ENCODE results near the gene CDKAL1. TPM values are rescaled to one million over a fixed set of nuclear protein-coding genes. Genes with fewer than 3 reads are reported as not detected.

CDKAL1 gene
- total and polyA plus RNA-seq, 10 of the 15 experiments (the other 5 are each of a cell fraction or from before 2014, with no cell fraction given): 10.7 to 26.9 (median 17.3) TPM

DNA sequence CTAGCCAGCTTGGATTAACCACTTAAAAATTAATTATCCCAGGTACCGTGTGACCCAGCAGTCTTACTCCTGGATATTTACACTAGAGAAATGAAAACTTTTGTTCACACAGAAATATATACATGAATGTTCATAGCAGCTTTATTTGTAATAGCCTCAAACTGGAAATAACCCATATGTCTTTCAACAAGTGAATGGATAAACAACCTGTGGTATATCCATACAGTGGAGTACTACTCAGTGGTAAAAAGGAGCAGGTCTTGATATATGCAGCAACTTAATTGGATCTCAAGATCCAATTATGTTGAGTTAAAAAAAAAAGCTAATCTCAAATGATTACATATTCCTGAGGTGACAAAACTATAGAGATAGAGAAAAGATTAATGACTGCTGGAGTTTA is 381.4 kb downstream of the CDKAL1 start (continued):
- TF ChIP-seq, protein P1, sequence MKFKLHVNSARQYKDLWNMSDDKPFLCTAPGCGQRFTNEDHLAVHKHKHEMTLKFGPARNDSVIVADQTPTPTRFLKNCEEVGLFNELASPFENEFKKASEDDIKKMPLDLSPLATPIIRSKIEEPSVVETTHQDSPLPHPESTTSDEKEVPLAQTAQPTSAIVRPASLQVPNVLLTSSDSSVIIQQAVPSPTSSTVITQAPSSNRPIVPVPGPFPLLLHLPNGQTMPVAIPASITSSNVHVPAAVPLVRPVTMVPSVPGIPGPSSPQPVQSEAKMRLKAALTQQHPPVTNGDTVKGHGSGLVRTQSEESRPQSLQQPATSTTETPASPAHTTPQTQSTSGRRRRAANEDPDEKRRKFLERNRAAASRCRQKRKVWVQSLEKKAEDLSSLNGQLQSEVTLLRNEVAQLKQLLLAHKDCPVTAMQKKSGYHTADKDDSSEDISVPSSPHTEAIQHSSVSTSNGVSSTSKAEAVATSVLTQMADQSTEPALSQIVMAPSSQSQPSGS (IDR thresholded peaks at IDR 0.05; ENCODE audit: low read length): no peak
- TF ChIP-seq SIN3A (IDR thresholded peaks at IDR 0.05; ENCODE audit: low read depth, low read length) (no peak), NBN (IDR thresholded peaks at IDR 0.05) (no peak), NFYA (IDR thresholded peaks at IDR 0.05; ENCODE audit: borderline replicate concordance, low read depth, low read length) (no peak), NFIC (IDR thresholded peaks at IDR 0.05; ENCODE audit: low read depth, low read length) (no peak), CEBPB (IDR thresholded peaks at IDR 0.05; ENCODE audit: borderline replicate concordance in 1 of 2, low read depth in 2 of 2, low read length in 2 of 2) (no peak)
- TF ChIP-seq, protein P2, sequence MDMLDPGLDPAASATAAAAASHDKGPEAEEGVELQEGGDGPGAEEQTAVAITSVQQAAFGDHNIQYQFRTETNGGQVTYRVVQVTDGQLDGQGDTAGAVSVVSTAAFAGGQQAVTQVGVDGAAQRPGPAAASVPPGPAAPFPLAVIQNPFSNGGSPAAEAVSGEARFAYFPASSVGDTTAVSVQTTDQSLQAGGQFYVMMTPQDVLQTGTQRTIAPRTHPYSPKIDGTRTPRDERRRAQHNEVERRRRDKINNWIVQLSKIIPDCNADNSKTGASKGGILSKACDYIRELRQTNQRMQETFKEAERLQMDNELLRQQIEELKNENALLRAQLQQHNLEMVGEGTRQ (IDR thresholded peaks at IDR 0.05; ENCODE audit: borderline replicate concordance, low read depth, low read length): no peak

DNA sequence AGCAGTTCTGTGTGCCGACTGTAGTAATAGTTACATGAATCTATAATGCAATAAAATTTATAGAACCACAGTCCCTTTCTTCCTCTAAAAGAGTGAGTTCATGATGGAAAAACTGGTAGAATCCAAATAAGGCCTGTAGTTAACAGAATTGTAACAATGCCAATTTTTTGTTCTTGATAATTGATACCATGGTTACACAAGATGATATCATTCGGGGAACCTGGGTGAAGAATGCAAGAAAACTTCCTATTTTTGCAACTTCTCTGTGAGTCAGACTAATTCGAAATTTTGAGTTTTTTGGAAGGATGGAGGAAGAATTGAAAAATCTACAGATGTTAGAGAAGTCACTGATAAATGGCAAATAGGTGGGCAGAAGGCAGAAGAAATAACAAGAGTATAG is 381.8 kb downstream of the CDKAL1 start:
- intact Hi-C loops (cut with micrococcal nuclease; ENCODE audit: unreplicated experiment): no loop called here
- POLR2A ChIA-PET: no interaction called here
- in situ Hi-C loops (cut with MboI): no loop called here
- ATAC-seq (no peak), FAIRE-seq (no peak), DNase-seq (ENCODE audit: low read depth, low spot score) (no peak)
- no peaks in the 10 kb centered on the region for H3K79me2 ChIP-seq (ENCODE audit: control insufficient read depth, insufficient read depth, low read length)
- RAD21 ChIA-PET (ENCODE audit: unreplicated experiment): no interaction called here
- no TSS peak for BruUV-seq (replicated peaks)
- peaks cover 1% of the 10 kb centered on the region; the same call in 2 of the 3 replicates for H3K9me3 ChIP-seq (replicated peaks; ENCODE audit: control insufficient read depth, insufficient read depth, low read length)
- no peak overlapping the region for H3K9ac ChIP-seq (ENCODE audit: control insufficient read depth, insufficient read depth, low read length)
- CTCF ChIA-PET: interaction anchor here (0.6 kb wide), 1 partner anchor 53 kb away, joined by 3 read pairs; no protein-coding TSS in a partner anchor
- no peak overlapping the region for H3K27ac ChIP-seq (ENCODE audit: control insufficient read depth, insufficient read depth)
- H3K4me1 ChIP-seq (ENCODE audit: control insufficient read depth, insufficient read depth, low read length): peaks cover 17% of the 10 kb centered on the region
- H3K4me2 ChIP-seq (ENCODE audit: control insufficient read depth, insufficient read depth): no peak overlapping the region
- H3K36me3 ChIP-seq (ENCODE audit: control insufficient read depth in 2 of 2, insufficient read depth in 2 of 2, low read length in 1 of 2): no peaks in the 10 kb centered on the region
- no peak overlapping the region for H2AFZ ChIP-seq (ENCODE audit: control insufficient read depth, low read depth, low read length)
- H3K27me3 ChIP-seq (replicated peaks in 1 of 2; ENCODE audit: control insufficient read depth in 2 of 2, insufficient read depth in 2 of 2, low read length in 1 of 2): no peaks in the 10 kb centered on the region
- no peaks in the 10 kb centered on the region for H4K20me1 ChIP-seq (ENCODE audit: control insufficient read depth, insufficient read depth)
- SMC1A ChIA-PET (ENCODE audit: uncharacterized antibody, unreplicated experiment): no interaction called here
- WGBS (ENCODE audit: insufficient coverage, insufficient replicate concordance, low lambda C conversion rate, missing lambda C conversion rate): 97% methylated on average over 3 of the region's 3 CpGs
- H3K4me3 ChIP-seq: no peak overlapping the region
- TF ChIP-seq, protein P3, sequence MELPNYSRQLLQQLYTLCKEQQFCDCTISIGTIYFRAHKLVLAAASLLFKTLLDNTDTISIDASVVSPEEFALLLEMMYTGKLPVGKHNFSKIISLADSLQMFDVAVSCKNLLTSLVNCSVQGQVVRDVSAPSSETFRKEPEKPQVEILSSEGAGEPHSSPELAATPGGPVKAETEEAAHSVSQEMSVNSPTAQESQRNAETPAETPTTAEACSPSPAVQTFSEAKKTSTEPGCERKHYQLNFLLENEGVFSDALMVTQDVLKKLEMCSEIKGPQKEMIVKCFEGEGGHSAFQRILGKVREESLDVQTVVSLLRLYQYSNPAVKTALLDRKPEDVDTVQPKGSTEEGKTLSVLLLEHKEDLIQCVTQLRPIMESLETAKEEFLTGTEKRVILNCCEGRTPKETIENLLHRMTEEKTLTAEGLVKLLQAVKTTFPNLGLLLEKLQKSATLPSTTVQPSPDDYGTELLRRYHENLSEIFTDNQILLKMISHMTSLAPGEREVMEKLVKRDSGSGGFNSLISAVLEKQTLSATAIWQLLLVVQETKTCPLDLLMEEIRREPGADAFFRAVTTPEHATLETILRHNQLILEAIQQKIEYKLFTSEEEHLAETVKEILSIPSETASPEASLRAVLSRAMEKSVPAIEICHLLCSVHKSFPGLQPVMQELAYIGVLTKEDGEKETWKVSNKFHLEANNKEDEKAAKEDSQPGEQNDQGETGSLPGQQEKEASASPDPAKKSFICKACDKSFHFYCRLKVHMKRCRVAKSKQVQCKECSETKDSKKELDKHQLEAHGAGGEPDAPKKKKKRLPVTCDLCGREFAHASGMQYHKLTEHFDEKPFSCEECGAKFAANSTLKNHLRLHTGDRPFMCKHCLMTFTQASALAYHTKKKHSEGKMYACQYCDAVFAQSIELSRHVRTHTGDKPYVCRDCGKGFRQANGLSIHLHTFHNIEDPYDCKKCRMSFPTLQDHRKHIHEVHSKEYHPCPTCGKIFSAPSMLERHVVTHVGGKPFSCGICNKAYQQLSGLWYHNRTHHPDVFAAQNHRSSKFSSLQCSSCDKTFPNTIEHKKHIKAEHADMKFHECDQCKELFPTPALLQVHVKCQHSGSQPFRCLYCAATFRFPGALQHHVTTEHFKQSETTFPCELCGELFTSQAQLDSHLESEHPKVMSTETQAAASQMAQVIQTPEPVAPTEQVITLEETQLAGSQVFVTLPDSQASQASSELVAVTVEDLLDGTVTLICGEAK (IDR thresholded peaks at IDR 0.05; ENCODE audit: borderline replicate concordance): no peak
- TF ChIP-seq IRF4 (IDR thresholded peaks at IDR 0.05; ENCODE audit: low read depth, low read length) (no peak), ASH2L (IDR thresholded peaks at IDR 0.05; ENCODE audit: borderline replicate concordance, low read depth) (no peak), NFYB (IDR thresholded peaks at IDR 0.05; ENCODE audit: insufficient read depth, low read depth, low read length) (no peak), TAF1 (IDR thresholded peaks at IDR 0.05; ENCODE audit: borderline replicate concordance, low read depth, low read length) (no peak), KDM1A (IDR thresholded peaks at IDR 0.05; ENCODE audit: borderline replicate concordance) (no peak)
- TF ChIP-seq, protein P4, sequence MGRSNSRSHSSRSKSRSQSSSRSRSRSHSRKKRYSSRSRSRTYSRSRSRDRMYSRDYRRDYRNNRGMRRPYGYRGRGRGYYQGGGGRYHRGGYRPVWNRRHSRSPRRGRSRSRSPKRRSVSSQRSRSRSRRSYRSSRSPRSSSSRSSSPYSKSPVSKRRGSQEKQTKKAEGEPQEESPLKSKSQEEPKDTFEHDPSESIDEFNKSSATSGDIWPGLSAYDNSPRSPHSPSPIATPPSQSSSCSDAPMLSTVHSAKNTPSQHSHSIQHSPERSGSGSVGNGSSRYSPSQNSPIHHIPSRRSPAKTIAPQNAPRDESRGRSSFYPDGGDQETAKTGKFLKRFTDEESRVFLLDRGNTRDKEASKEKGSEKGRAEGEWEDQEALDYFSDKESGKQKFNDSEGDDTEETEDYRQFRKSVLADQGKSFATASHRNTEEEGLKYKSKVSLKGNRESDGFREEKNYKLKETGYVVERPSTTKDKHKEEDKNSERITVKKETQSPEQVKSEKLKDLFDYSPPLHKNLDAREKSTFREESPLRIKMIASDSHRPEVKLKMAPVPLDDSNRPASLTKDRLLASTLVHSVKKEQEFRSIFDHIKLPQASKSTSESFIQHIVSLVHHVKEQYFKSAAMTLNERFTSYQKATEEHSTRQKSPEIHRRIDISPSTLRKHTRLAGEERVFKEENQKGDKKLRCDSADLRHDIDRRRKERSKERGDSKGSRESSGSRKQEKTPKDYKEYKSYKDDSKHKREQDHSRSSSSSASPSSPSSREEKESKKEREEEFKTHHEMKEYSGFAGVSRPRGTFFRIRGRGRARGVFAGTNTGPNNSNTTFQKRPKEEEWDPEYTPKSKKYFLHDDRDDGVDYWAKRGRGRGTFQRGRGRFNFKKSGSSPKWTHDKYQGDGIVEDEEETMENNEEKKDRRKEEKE (IDR thresholded peaks at IDR 0.05): no peak
